Caki2 (cell line): ENCODE results near the gene NUSAP1. TPM values are rescaled to one million over a fixed set of nuclear protein-coding genes. Genes with fewer than 3 reads are reported as not detected.
"Not testable (repeated sequence)": the region's sequence is repeated elsewhere in the genome, so short reads cannot be mapped to it uniquely, and the experiment has no call there.

ENCODE experiments used
- DNase-seq: peaks from one replicate; pipeline ENCODE4 v3.0.0-alpha.2; 2015; ENCODE audit warnings: low read depth
- in situ Hi-C: cut with HindIII; loops from 2 replicates; pipeline ENCODE4 v1.10.0; 2016; ENCODE audit warnings: low sequenced_read_pairs, low pct_unique_long_range_greater_than_20kb, mixed read lengths
- total RNA-seq: library from RNA; depleted of rRNA; stranded (reverse); fragments of >200 nt; shearing (Covaris generic); gene quantifications from 2 replicates; pipeline ENCODE4 v1.2.3, GENCODE V29; 2014; ENCODE audit warnings: low replicate concordance

Gene NUSAP1
- total RNA-seq, 1 experiment from 2014 or later, result 177 TPM

DNA sequence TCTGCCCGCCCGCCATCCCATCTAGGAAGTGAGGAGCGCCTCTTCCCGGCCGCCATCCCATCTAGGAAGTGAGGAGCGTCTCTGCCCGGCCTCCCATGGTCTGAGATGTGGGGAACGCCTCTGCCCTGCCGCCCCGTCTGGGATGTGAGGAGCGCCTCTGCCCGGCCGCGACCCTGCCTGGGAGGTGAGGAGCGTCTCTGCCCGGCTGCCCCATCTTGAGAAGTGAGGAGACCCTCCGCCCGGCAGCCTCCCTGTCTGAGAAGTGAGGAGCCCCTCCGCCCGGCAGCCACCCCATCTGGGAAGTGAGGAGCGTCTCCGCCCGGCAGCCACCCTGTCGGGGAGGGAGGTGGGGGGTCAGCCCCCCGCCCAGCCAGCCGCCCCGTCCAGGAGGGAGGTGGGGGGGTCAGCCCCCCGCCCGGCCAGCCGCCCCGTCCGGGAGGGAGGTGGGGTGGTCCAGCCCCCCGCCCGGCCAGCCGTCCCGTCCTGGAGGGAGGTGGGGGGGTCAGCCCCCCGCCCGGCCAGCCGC, 11.8 kb upstream of the NUSAP1 start:
- in situ Hi-C loops, DNase-seq: not testable (repeated sequence)

DNA sequence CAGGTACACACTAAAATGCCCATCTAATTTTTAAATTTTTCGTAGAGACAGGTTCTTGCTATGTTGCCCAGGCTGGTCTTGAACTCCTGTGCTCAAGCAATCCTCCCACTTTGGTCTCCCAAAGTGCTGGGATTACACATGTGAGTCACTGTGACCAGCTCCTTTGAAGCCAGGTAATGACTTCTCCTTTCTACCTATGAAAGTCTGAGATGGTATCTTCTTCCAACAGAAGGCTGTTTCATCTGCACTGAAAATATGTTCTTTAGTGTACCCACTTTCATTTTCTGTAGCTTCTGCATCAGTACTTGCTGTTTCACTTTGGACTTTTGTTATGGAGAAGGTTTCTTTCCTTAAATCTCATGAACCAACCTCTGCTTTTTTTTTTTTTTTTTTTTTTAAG, 9.1 kb upstream of the NUSAP1 start:
- in situ Hi-C loops, result no loop called here

DNA sequence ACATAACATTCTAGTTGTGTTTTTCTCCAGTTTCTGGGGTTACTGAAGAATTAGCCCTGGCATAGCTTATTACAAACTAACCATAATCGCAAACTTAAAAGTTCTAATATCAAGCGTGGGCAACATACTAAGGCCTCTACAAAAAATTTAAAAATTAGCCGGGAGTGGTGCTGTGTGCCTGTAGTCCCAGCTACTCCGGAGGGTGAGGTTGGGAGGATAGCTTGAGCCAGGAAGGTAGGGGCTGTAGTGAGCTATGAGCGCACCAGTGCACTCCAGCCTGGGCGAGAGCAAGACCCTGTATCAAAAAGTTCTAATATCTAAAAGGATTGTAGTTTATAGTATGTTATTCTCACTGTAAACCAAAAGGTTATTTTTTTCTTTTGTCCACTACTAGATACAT, 1.4 kb upstream of the NUSAP1 start:
- DNase-seq, result no peak
- in situ Hi-C loops, result no loop called here

More for the DNA sequence above, 9.1 kb upstream of the NUSAP1 start:
- no peak for DNase-seq

DNA sequence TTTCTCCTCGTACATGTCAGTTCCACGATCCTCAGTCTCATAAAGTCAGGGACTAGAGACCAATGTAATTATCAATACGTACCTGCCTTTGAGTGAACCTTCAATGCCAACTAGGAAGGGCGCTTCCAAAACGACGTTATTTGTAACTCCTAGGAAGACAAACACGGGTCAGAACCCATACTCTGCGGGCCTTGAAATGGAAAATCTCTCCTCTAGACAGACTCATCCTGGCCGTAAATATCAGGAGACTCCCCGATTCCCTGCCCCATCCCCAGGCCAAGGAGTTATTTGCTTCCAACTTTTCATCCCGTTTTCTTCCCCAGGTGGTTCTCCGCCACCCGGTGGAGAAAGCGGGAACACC, 868 bp upstream of the NUSAP1 start:
- DNase-seq, result no peak
- in situ Hi-C loops, result no loop called here

DNA sequence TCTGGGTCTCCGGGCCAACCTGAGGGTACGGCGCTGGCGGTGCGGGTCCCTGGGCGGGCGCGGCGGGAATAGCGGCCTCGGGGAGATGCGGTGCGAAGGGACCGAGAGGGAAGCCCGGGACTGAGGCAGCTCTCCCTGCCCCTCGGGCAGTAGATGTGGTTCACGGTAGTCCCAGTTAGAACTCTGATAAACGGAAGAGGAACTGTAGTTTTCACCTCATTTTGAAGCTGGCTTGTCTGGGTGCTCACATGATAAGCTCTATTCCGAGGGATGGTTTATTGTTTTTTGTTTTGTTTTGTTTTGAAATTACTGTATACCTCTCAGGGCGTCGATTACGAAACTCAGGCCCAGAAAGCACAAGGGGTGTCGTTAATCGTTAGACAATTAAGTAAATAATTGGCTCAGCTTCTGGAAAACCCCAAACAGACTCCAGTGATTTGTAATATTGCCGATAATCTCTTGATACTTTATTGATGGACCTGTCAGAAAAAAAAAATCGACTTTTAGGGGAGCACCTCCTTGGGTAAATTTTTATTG, 413 bp downstream of the NUSAP1 start:
- DNase-seq, result no peak
- in situ Hi-C loops, result no loop called here

DNA sequence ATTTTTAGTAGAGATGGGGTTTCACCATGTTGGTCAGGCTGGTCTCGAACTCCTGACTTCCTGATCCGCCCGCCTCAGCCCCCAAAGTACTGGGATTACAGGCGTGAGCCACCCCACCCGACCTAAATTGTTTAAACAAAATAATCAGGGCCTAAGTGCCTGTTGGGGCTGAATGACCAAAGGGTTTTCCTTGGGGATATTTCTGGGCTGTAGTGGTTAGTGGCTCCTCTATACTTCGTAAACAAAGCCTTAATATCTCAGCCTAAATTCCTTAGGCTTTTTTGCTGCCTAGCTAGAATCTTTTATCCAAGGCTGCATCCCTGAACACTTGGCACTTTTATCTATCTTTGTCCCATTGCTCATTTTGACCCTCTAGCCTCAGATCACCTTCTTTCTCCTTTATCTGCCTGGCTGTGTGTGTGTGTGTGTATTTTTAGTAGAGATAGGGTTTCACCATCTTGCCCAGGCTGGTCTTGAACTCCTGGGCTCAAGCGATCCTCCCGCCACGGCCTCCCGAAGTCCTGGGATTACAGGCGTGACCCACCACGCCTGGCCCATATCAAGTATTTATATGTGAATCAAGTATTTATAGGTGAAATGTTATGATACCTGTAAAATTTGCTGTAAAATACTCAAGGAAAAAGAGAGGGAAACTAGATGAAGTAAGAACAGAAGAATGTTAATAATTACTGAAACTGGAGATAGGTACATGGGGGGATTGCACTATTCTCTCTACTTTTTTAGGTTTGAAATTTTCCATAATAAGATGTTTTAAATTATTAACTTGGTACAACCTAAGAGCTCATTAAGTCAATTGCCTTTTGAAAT, 1.8 kb downstream of the NUSAP1 start:
- no peak for DNase-seq
- in situ Hi-C loops, result no loop called here

DNA sequence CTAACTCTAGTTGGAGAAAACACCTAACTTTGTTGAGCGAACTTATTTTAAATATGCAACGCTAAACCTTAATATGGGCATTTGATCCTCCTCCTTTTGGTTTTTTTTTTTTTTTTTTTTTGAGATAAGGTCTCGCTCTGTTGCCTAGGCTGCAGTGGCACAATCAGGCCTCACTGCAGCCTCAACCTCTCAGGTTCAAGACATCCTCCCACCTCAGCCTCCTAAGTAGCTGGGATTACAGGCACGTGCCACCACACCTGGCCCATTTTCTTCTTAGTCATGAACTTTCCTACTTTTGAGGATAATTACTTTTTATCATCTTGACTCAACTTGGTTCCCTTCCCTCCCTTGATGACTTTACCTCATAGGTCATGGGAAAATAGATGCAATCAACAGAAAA, 3.9 kb downstream of the NUSAP1 start:
- in situ Hi-C loops, result no loop called here
- no peak for DNase-seq

DNA sequence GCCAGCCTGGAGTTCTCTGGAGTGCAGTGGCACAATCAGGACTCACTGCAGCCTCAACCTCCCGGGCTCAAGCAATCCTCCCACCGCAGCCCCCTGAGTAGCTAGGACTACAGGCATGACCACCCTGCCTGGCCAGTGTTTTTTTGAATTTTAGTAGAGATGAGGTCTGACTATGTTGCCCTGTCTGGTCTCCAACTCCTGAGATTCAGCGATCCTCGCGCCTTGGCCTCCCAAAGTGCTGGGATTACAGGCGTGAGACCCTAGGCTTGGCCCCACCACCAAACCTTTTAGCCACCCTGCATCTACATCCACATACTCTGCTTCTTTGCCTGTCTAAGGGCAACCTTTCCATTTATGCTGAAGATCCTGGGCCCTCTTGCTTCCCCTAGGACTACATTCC, 4.4 kb downstream of the NUSAP1 start:
- in situ Hi-C loops, result no loop called here
- no peak for DNase-seq

DNA sequence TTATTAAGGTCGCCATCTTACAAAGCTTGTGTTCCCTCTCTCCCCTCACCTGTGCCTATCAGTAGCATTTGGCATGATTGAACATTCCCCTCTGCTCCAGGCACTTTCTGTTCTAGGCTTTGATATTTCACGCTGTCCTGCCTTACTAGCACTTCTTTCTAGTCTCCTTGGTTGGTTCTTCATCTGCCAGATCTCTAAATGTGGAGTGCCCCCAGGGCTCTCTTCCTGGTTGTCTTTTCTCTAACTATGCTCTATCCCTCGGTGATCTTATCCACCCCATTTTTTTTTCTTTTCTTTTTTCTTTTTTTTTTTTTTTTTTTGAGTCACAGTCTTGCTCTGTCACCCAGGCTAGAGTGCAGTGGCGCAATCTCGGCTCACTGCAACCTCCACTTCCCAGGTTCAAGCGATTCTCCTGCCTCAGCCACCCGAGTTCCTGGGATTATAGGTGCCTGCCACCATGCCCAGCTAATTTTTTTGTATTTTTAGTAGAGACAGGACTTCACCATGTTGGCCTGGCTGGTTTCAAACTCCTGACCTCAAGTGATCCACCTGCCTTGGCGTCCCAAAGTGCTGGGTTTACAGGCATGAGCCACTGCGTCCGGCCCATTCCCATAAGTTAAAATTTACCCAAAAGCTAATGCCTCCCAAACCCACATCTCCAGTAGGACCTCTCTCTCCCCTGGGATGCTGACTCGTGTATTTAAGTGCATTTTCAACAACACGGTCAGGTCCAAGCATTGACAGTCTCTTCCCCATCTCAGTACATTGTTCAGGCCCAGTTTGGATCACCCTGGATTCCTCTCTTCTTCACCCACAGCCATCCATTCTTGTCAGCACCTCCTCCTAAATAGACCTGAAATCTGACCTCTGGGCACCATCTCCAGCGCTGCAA, 5.2 kb downstream of the NUSAP1 start:
- in situ Hi-C loops, result no loop called here
- peak; percentile 39 for DNase-seq

DNA sequence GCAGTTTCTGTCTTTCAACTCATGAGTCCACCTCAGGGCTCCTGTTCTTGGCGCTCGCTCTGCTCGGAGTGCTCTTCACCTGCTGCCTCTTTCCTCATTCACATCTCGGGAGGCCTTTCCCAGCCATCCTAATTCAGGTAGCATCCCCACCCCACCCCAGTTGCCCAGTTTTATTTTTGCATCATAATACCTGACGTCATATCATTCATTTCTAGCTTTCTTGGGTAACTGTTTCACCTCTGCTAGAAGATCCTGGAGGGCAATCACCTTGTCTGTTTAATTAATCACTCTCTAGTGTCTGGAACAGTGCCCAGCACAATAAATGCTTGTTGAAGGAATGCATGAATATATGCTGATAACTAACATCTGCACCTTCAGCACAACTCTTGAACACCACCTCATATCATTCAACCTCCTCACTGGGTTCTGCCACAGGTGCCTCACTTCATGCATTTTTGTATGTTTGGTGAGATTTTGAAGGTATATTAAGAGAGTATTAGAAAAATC, 7.6 kb downstream of the NUSAP1 start:
- peak; percentile 39 for DNase-seq
- in situ Hi-C loops, result no loop called here

DNA sequence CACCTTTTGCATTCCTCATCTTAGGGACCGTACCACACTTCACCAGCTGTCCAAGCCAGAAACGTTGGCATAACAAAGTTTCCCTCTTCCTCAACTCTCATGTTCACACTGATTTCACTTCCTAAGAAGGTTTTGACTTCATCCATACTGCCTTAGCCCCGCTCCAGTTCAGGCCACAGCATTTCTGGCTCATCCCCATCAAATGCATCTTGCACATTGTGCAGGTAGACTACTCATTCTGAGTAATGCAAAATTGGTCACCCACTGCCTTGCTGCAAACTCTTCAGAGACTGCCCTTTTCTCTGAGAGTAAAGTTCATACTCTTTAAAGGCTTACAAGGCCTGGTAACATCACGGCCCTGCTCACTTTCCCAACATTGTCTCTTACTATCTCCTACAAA, 8.8 kb downstream of the NUSAP1 start:
- in situ Hi-C loops, result no loop called here
- DNase-seq, result no peak

DNA sequence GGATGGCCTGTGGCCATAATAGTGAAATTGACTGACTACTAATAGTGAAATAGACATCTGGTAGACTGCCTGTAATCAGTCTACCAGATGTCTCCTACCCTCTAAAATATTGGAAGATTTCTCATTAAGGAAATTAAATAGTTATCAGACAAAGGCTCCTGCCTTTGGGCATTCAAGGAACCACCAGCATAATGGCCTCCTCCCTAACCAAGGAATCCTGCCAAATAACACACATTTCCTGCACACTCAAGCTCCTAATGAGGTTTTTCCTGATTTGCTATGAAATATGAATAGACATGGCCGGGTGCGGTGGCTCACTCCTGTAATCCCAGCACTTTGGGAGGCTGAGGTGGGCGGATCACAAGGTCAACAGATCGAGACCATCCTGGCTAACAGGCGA, 14.6 kb downstream of the NUSAP1 start:
- DNase-seq, result no peak
- in situ Hi-C loops, result no loop called here

DNA sequence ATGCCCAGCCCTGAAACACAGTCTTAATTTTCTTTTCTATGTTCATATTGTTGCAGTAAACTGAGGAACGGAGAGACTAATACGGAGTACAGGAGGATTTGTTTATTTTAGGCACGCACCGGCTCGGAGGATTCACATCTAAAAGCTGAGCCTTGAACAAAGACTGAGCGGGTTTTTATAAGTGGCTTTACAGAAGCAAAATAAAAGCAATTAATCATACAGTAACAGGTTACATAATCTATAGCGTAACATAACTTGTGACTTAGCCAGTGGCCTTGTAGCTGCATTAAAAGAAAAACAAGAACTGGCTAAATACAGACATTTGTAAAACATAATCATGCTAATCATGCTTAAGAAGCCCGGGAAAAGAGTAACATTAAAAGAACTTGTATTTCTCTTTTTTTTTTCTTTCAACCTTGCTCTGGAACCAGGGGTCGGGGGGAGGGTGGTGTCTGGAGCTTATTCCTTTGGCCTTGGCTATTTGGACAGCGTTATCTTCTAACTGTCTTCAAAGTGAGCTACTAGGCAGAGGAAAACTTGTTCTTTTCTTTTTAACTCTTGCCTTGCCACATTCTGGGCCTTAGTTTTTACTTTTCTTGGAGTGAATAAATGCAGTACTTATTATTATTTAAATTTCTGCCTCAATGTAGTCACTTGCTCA, 17.5 kb downstream of the NUSAP1 start:
- no peak for DNase-seq
- in situ Hi-C loops, result no loop called here

DNA sequence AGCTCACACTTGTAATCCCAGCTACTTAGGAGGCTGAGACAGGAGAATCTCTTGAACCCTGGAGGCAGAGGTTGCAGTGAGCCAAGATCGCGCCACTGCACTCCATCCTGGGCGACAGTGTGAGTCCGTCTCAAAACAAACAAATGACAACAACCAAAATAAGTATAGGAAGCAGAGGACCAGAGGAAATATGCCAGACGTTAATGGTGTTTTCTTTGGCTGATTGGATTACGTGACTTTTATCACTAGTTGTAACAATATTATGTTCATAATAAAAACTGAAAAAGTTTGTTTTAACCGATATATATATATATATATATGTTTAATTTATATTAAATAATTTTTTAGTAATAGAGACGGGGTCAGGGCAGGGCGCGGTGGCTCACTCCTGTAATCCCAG, 21.7 kb downstream of the NUSAP1 start:
- in situ Hi-C loops, result no loop called here
- no peak for DNase-seq

DNA sequence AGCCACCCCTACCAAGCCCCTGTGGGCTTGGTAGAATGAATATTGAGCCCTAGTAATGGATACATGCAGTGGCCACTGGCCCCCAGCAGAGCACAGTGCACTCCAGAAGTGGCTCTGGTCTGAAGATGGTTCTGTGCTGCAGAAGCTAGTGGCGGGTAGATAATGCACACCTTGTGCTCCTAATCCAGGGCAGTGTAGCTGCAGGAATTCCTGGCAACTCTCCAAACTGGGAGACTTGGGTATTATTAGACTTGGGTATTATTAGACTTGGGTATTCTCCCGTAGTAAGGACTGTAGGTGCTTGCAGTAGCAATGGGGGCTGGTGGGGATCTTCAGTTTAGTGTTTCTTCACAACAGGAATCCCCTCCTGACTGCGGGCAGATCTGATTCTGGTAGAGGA, 34.7 kb downstream of the NUSAP1 start:
- in situ Hi-C loops, result no loop called here
- no peak for DNase-seq

DNA sequence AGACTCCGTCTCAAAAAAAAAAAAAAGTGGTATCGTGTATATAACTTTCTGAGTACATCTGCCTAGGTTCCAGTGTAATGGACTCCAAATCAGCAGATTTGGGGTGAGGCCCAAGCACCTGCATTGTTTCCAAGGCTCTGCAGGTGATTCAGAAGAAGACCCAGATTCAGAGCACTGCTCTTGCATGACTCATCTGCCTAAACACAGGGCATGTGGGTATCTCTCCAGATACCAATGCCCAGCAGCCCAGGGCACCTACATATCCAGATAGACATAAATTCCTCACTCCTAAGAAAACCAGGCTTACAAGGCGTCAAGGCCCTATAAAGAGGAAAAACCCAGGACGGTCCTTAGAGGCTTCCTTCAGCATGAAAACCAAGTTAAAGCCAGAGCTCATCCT, 45.3 kb downstream of the NUSAP1 start:
- DNase-seq, result no peak
- in situ Hi-C loops, result no loop called here

DNA sequence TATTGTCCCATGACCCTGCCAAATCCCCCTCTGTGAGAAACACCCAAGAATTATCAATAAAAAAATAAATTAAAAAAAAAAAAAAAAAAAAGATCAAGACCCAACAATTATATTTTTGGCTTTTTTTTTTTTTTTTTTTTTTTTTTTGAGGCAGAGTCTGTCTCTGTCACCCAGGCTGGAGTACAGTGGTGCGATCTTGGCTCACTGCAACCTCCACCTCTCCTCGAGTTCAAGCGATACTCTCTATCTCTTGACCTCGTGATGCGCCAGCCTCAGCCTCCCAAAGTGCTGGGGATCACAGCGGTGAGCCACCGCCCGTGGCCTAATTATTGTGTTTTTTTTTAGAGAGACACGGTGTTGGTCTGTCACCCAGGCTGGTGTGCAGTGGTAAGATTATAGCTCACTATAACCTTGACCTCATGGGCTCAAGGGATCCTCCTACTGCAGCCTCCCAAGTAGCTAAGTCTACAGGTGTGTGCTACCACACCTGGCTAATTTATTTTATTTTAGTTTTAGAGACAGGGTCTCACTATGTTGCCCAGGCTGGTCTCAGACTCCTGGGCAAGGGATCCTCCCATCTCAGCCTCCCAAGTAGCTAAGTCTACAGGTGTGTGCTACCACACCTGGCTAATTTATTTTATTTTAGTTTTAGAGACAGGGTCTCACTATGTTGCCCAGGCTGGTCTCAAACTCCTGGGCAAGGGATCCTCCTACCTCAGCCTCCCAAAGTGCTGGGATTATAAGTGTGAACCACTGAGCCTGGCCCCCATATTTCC, 51.5 kb downstream of the NUSAP1 start:
- in situ Hi-C loops, DNase-seq: not testable (repeated sequence)

DNA sequence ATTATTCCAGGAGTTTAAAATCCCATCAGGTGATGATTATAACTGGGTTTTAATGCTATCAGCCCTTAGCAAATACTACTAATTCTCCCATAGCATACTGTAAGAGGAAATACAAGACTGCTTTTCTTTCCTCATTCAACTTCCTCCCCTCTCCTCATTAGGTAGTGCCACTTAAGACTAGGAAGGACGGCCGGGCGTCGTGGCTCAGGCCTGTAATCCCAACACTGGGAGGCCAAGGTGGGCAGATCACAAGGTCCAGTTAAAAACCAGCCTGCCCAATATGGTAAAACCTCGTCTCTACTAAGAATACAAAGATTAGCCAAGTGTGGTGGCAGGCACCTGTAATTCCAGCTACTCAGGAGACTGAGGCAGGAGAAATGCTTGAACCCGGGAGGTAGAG, 55.0 kb downstream of the NUSAP1 start:
- DNase-seq, result no peak
- in situ Hi-C loops, result no loop called here
